ENCODE data around the gene GABPB2.

Gene GABPB2

DNA sequence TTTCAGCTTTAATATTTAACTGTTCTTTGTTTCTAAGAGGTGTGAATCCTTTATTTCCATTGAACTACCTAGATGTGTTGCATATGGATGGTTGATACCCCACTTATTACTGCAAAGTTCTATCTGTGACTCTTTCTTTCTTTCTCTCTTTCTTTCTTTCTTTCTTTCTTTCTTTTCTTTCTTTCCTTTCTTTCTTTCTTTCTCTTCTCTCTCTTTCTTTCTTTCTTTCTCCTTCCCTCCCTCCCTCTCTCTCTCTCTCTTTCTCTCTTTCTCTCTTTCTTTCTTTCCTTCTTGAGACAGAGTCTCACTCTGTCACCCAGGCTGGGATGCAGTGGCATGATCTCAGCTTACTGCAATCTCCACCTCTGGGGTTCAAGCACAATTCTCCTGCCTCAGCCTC lies 34.1 kb downstream of the GABPB2 start:
- H3K9me2 ChIP-seq (ENCODE audit: low read depth, low read length): no peaks in the 10 kb centered on the region
- no peaks in the 10 kb centered on the region for H3K9me3 ChIP-seq (ENCODE audit: low read length)
- H3K9ac ChIP-seq (ENCODE audit: low read length): no peak overlapping the region
- TF ChIP-seq EZH2 (IDR thresholded peaks at IDR 0.05; ENCODE audit: borderline replicate concordance, low read length): no peak
- TF ChIP-seq, protein P1, sequence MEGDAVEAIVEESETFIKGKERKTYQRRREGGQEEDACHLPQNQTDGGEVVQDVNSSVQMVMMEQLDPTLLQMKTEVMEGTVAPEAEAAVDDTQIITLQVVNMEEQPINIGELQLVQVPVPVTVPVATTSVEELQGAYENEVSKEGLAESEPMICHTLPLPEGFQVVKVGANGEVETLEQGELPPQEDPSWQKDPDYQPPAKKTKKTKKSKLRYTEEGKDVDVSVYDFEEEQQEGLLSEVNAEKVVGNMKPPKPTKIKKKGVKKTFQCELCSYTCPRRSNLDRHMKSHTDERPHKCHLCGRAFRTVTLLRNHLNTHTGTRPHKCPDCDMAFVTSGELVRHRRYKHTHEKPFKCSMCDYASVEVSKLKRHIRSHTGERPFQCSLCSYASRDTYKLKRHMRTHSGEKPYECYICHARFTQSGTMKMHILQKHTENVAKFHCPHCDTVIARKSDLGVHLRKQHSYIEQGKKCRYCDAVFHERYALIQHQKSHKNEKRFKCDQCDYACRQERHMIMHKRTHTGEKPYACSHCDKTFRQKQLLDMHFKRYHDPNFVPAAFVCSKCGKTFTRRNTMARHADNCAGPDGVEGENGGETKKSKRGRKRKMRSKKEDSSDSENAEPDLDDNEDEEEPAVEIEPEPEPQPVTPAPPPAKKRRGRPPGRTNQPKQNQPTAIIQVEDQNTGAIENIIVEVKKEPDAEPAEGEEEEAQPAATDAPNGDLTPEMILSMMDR (IDR thresholded peaks at IDR 0.05; ENCODE audit: low read length): no peak
- H3K4me1 ChIP-seq (ENCODE audit: insufficient read depth, low read length, severe bottlenecking): no peaks in the 10 kb centered on the region
- no peaks in the 10 kb centered on the region for H3F3A ChIP-seq (ENCODE audit: insufficient read depth, low read length)
- H3K4me3 ChIP-seq (ENCODE audit: low read depth, low read length, poor library complexity, severe bottlenecking): no peak overlapping the region
- no peak overlapping the region for H3K27ac ChIP-seq (ENCODE audit: low read depth, low read length, poor library complexity, severe bottlenecking)
- no peak overlapping the region for H2AFZ ChIP-seq (ENCODE audit: low read length)
- H3K36me3 ChIP-seq (ENCODE audit: insufficient read depth, low read length): no peaks in the 10 kb centered on the region
- H3K79me2 ChIP-seq (ENCODE audit: insufficient read depth, low read length): no peaks in the 10 kb centered on the region
- no peaks in the 10 kb centered on the region for H4K20me1 ChIP-seq (ENCODE audit: insufficient read depth, low read length)
- no peaks in the 10 kb centered on the region for H3K27me3 ChIP-seq (ENCODE audit: insufficient read depth, low read length)
- no peak overlapping the region for H3K4me2 ChIP-seq (ENCODE audit: low read length)

DNA sequence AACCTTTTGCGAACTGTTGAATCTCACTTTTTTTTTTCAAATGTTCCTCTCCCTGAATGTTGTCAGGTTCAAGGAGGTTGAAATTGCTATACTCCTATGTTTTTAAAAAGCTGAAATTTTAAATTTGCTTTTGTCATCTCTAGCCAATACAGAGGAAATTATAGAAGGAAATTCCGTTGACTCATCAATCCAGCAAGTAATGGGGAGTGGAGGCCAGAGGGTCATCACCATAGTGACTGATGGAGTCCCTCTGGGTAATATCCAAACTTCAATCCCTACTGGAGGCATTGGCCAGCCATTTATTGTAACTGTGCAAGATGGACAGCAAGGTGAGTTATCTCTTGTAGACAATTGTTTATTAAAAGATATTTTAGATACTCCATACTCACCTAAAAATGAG lies 36.3 kb downstream of the GABPB2 start:
- Histone ChIP-seq H3K4me1 (ENCODE audit: insufficient read depth, low read length, severe bottlenecking) (no peaks in the 10 kb centered on the region), H4K20me1 (ENCODE audit: insufficient read depth, low read length) (no peaks in the 10 kb centered on the region), H3K4me3 (ENCODE audit: low read depth, low read length, poor library complexity, severe bottlenecking) (no peak overlapping the region), H2AFZ (ENCODE audit: low read length) (no peak overlapping the region), H3F3A (ENCODE audit: insufficient read depth, low read length) (no peaks in the 10 kb centered on the region), H3K79me2 (ENCODE audit: insufficient read depth, low read length) (no peaks in the 10 kb centered on the region), H3K4me2 (ENCODE audit: low read length) (no peak overlapping the region), H3K9me2 (ENCODE audit: low read depth, low read length) (no peaks in the 10 kb centered on the region), H3K27ac (ENCODE audit: low read depth, low read length, poor library complexity, severe bottlenecking) (no peak overlapping the region), H3K9me3 (ENCODE audit: low read length) (no peaks in the 10 kb centered on the region), H3K36me3 (ENCODE audit: insufficient read depth, low read length) (no peaks in the 10 kb centered on the region), H3K27me3 (ENCODE audit: insufficient read depth, low read length) (no peaks in the 10 kb centered on the region), H3K9ac (ENCODE audit: low read length) (no peak overlapping the region)
- no peak for TF ChIP-seq EZH2 (IDR thresholded peaks at IDR 0.05; ENCODE audit: borderline replicate concordance, low read length)
- TF ChIP-seq, protein P1 (IDR thresholded peaks at IDR 0.05; ENCODE audit: low read length): no peak

DNA sequence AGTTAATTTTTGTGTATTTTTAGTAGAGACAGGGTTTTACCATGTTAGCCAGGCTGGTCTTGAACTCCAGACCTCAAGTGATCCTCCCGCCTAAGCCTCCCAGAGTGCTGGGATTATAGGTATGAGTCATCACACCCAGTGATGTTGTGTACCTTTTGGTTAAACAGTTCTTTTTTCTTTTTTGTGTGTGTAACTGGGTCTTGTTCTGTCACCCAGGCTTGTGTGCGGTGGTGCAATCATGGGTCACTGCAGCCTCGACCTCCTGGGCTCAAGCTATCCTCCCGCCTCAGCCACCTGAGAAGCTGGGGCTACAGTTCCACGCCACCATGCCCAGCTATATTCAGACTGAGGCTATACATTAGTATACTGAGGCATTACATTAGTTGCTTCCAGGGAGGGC lies 37.8 kb downstream of the GABPB2 start:
- Histone ChIP-seq H3K27ac (ENCODE audit: low read depth, low read length, poor library complexity, severe bottlenecking) (no peak overlapping the region), H4K20me1 (ENCODE audit: insufficient read depth, low read length) (no peaks in the 10 kb centered on the region), H3K79me2 (ENCODE audit: insufficient read depth, low read length) (no peaks in the 10 kb centered on the region), H3K9ac (ENCODE audit: low read length) (no peak overlapping the region), H3K4me1 (ENCODE audit: insufficient read depth, low read length, severe bottlenecking) (no peaks in the 10 kb centered on the region), H3F3A (ENCODE audit: insufficient read depth, low read length) (no peaks in the 10 kb centered on the region), H2AFZ (ENCODE audit: low read length) (no peak overlapping the region), H3K9me2 (ENCODE audit: low read depth, low read length) (no peaks in the 10 kb centered on the region), H3K36me3 (ENCODE audit: insufficient read depth, low read length) (no peaks in the 10 kb centered on the region), H3K4me3 (ENCODE audit: low read depth, low read length, poor library complexity, severe bottlenecking) (no peak overlapping the region), H3K27me3 (ENCODE audit: insufficient read depth, low read length) (no peaks in the 10 kb centered on the region), H3K9me3 (ENCODE audit: low read length) (no peaks in the 10 kb centered on the region), H3K4me2 (ENCODE audit: low read length) (no peak overlapping the region)
- no peak for TF ChIP-seq EZH2 (IDR thresholded peaks at IDR 0.05; ENCODE audit: borderline replicate concordance, low read length)
- TF ChIP-seq, protein P1 (IDR thresholded peaks at IDR 0.05; ENCODE audit: low read length): no peak
